Activated CD4-positive, alpha-beta T cell treated with anti-CD3 and anti-CD28 coated beads for 36 hours (primary cell): ENCODE measurements around the gene DUSP28. TPM values are rescaled to one million over a fixed set of nuclear protein-coding genes. Genes with fewer than 3 reads are reported as not detected.
A peak's percentile ranks its signal among the peaks of the same experiment; 100 is the strongest.
"Not testable (repeated sequence)": the region's sequence is repeated elsewhere in the genome, so short reads cannot be mapped to it uniquely, and the experiment has no call there.

Source experiments
- ATAC-seq: fragments of 200-7000 bp; cut with Tn5 transposase; one replicate; pipeline ENCODE4 v1.10.0; 2021; ENCODE audit warnings: mild to moderate bottlenecking, moderate library complexity
- CTCF ChIA-PET: fragments of 350-600 bp; sonication (Branson Sonifier 250); formaldehyde crosslinking; loops from one replicate; lab custom pipeline; 2021; ENCODE audit warnings: antibody characterized with exemption; lab: Charles Lee
- POLR2A ChIA-PET: fragments of 350-600 bp; sonication (Branson Sonifier 250); formaldehyde crosslinking; loops from one replicate; lab custom pipeline; 2021; ENCODE audit warnings: antibody characterized with exemption, inconsistent platforms; lab: Charles Lee
- DNase-seq: peaks from one replicate; pipeline ENCODE4 v3.0.0-alpha.2; 2020
- H3K27ac Mint-ChIP-seq: one replicate; pipeline ENCODE4 v1.8.0; 2021; ENCODE audit warnings: mixed read lengths
- H3K27me3 Mint-ChIP-seq: one replicate; pipeline ENCODE4 v1.8.0; 2021; ENCODE audit warnings: mixed read lengths
- H3K36me3 Mint-ChIP-seq: one replicate; pipeline ENCODE4 v1.8.0; 2021; ENCODE audit warnings: low read depth, mixed read lengths
- H3K4me1 Mint-ChIP-seq: one replicate; pipeline ENCODE4 v1.8.0; 2021; ENCODE audit warnings: mixed read lengths
- H3K4me3 Mint-ChIP-seq: one replicate; pipeline ENCODE4 v1.8.0; 2021; ENCODE audit warnings: mild to moderate bottlenecking, moderate library complexity, mixed read lengths
- H3K9me3 Mint-ChIP-seq: one replicate; pipeline ENCODE4 v1.8.0; 2021; ENCODE audit warnings: low read depth, mixed read lengths
- intact Hi-C, 2 experiments: fragments of 100-400 bp; cut with DNase I in 1 of 2; cut with micrococcal nuclease in 1 of 2; formaldehyde crosslinking; loops; one replicate each; pipeline versions ENCODE4 v1.14.2 to v1.15.1; 2022 to 2024; cut with DNase I, micrococcal nuclease
- total RNA-seq, 2 experiments: library from RNA; stranded (reverse); gene quantifications; one replicate each; pipeline ENCODE4 v1.2.3, GENCODE V29; 2021

The DUSP28 gene
- total RNA-seq, 2 experiments from 2014 or later: 3.3 to 5.0 TPM

DNA sequence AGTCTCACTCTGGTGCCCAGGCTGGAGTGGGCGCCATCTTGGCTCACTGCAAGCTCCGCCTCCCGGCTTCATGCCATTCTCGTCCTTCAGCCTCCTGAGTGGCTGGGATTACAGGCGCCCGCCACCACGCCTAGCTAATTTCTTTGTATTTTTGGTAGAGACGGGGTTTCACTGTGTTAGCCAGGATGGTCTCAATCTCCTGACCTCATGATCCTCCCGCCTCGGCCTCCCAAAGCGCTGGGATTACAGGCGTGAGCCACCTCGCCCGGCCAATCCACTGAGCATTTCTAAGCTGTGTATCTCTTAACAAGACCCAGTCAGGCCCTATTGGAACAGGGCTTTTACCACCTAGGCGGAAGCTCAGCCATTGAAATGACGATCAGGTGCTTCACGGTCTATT lies 3.1 kb downstream of the DUSP28 start:
- CTCF ChIA-PET: interaction anchor here (2.1 to 4.4 kb wide), 3 partner anchors 17 to 50 kb away, joined by 9 to 29 read pairs (median 21); partner anchors contain the start of gene CAPN10
- H3K27me3 Mint-ChIP-seq, H3K4me3 Mint-ChIP-seq, H3K9me3 Mint-ChIP-seq, POLR2A ChIA-PET, DNase-seq, ATAC-seq: not testable (repeated sequence)
- peak overlapping the region; percentile 98 for H3K27ac Mint-ChIP-seq
- intact Hi-C loops: loop anchor here (5.0 to 10.0 kb wide), 6 partner anchors 51 to 1322 kb away; partner anchors contain the start of genes D2HGDH (in 1 of the 2), FARP2 (in 1 of the 2), HDLBP (in 1 of the 2) and SEPTIN2 (in 1 of the 2)
- peaks cover 63% of the 10 kb centered on the region for H3K4me1 Mint-ChIP-seq
- peaks cover 48% of the 10 kb centered on the region for H3K36me3 Mint-ChIP-seq

GRCh38 chr2:240563951-240564560 lies 3.9 kb downstream of the DUSP28 start:
- peaks cover 55% of the 10 kb centered on the region for H3K4me1 Mint-ChIP-seq
- no peaks in the 10 kb centered on the region for H3K27me3 Mint-ChIP-seq
- no peaks in the 10 kb centered on the region for H3K9me3 Mint-ChIP-seq
- ATAC-seq (no peak), DNase-seq (no peak)
- peak overlapping the region; percentile 87 for H3K4me3 Mint-ChIP-seq
- ChIA-PET POLR2A (interaction anchor here (1.4 to 3.4 kb wide), 2 partner anchors 22 to 57 kb away, joined by 3 to 34 read pairs; partner anchors contain the start of gene CAPN10), CTCF (interaction anchor here (0.9 to 4.4 kb wide), 5 partner anchors 16 to 85 kb away, joined by 3 to 61 read pairs (median 21); partner anchors contain the start of gene CAPN10)
- intact Hi-C loops: loop anchor here (5.0 to 10.0 kb wide), 6 partner anchors 52 to 1321 kb away; partner anchors contain the start of genes D2HGDH (in 1 of the 2), FARP2 (in 1 of the 2), HDLBP (in 1 of the 2) and SEPTIN2 (in 1 of the 2)
- peak overlapping the region; percentile 98 for H3K27ac Mint-ChIP-seq
- peaks cover 42% of the 10 kb centered on the region for H3K36me3 Mint-ChIP-seq

GRCh38 chr2:240564561-240565332 lies 4.6 kb downstream of the DUSP28 start:
- ATAC-seq (no peak), DNase-seq (peak; percentile 70)
- Mint-ChIP-seq H3K36me3 (peaks cover 36% of the 10 kb centered on the region), H3K9me3 (no peaks in the 10 kb centered on the region), H3K27ac (peak overlapping the region; percentile 98), H3K4me1 (peaks cover 54% of the 10 kb centered on the region), H3K4me3 (peak overlapping the region; percentile 87), H3K27me3 (no peaks in the 10 kb centered on the region)
- ChIA-PET CTCF (interaction anchor here (0.9 to 4.4 kb wide), 6 partner anchors 10 to 84 kb away, joined by 3 to 61 read pairs (median 12); partner anchors contain the start of gene CAPN10), POLR2A (interaction anchor here (1.4 to 3.4 kb wide), 4 partner anchors 11 to 57 kb away, joined by 3 to 34 read pairs (median 3); partner anchors contain the start of gene CAPN10)
- intact Hi-C loops: loop anchor here (1.0 to 10.0 kb wide), 11 partner anchors 50 to 1320 kb away; partner anchors contain the start of genes D2HGDH (in 1 of the 2), DTYMK (in 1 of the 2), FARP2 (in 1 of the 2) and HDLBP (in 1 of the 2)

DNA sequence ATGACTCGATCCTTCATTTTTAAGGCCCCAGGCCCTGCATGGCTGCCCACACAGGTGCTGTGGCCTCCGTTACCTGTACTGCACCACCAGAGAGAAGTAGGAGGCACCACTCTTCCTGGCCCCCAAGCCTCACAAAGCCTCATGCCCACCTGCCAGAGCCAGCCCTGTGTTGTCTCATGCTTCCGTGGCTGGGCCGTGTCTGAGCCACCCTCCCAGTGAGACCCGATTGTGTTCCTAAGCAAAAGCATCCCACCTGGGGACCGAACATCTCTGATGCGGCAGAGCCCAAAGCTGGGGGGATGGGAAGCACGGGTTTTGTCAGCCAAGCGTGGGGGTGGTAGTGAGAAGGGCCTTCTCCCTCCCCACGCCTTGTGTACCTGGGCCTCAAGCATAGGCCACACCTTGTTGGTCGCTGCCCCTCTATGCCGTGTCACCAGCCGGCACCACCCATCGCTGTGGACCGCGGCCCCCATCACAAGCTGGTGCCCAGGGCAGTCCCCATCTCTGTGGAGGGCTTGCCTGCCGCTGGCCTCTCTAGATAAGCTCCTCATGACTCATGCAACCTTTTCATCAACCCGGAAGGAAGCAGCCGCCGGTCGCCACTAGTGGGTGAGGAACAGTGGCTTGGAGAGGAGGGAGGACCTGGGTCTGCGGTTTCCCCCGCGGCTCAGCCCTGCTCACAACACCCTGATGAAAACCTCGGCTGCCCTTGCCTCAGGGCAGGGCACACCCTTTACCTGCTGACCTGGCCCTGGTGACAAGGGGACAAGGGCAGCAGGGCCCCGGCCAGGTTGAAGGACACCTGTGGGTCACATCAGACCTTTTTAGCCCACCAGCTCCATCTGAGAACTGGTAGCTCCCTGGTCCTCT lies 5.4 kb downstream of the DUSP28 start:
- DNase-seq (peak; percentile 95), ATAC-seq (peak; percentile 48)
- intact Hi-C loops: loop anchor here (1.0 to 10.0 kb wide), 18 partner anchors 21 to 1319 kb away; partner anchors contain the start of genes CAPN10 (in 2 of the 2), FARP2 (in 2 of the 2), D2HGDH (in 1 of the 2) and DTYMK (in 1 of the 2)
- Mint-ChIP-seq H3K27me3 (no peaks in the 10 kb centered on the region), H3K4me3 (peak overlapping the region; percentile 87), H3K36me3 (peaks cover 33% of the 10 kb centered on the region), H3K9me3 (no peaks in the 10 kb centered on the region), H3K27ac (peak overlapping the region; percentile 98), H3K4me1 (peaks cover 59% of the 10 kb centered on the region)
- CTCF ChIA-PET: interaction anchor here (0.6 to 4.4 kb wide), 12 partner anchors 9 to 653 kb away, joined by 3 to 61 read pairs (median 4); partner anchors contain the start of gene CAPN10
- POLR2A ChIA-PET: interaction anchor here (0.6 to 3.4 kb wide), 7 partner anchors 11 to 1400 kb away, joined by 3 to 34 read pairs (median 3); partner anchors contain the start of gene CAPN10

GRCh38 chr2:240566203-240567136 lies 6.3 kb downstream of the DUSP28 start:
- POLR2A ChIA-PET: interaction anchor here (0.6 to 3.4 kb wide), 6 partner anchors 10 to 1399 kb away, joined by 3 to 34 read pairs (median 3); partner anchors contain the start of gene CAPN10
- intact Hi-C loops: loop anchor here (1.0 to 10.0 kb wide), 17 partner anchors 20 to 1318 kb away; partner anchors contain the start of genes CAPN10 (in 2 of the 2), FARP2 (in 2 of the 2), D2HGDH (in 1 of the 2) and DTYMK (in 1 of the 2)
- peaks cover 65% of the 10 kb centered on the region for H3K4me1 Mint-ChIP-seq
- peak overlapping the region; percentile 98 for H3K27ac Mint-ChIP-seq
- no peaks in the 10 kb centered on the region for H3K27me3 Mint-ChIP-seq
- peaks cover 31% of the 10 kb centered on the region for H3K36me3 Mint-ChIP-seq
- peak overlapping the region; percentile 87 for H3K4me3 Mint-ChIP-seq
- CTCF ChIA-PET: interaction anchor here (0.6 to 4.4 kb wide), 10 partner anchors 10 to 653 kb away, joined by 3 to 61 read pairs (median 4); partner anchors contain the start of gene CAPN10
- DNase-seq (peak; percentile 98), ATAC-seq (peak; percentile 67)
- H3K9me3 Mint-ChIP-seq: no peaks in the 10 kb centered on the region

DNA sequence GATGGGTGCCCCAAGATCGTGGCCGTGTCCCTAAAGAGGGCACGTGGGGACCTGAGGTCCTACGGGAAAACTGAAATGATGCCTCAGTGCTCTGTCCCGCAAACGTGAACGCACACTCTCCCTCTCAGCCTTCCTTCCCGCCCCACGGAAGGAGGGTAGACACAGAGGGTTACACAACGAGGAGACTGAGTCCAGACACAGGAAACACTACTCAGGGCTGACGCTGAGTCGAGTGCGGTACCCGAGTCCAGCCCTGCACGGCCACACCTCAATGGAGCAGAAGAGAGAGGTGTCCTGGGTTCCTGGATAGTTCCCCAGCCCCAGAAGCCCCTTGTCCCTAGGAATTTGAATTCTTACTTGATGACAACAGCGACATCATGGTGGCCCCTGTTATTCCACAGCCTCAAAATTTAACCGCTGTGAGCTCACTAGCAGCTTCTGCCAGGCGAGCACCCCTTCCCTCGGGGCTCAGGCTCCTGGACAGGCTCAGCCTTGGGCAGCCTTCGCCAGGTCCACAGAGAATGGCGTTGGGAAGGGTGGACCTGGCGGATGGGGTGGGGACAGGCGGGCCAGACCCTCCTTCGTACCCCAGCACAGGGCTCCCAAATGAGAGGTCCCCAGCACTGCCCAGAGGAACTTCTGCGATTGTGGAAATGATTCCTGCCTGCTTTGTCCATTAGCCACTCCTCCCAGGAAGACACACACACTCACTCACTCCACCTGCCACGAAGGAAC lies 7.1 kb downstream of the DUSP28 start:
- no peaks in the 10 kb centered on the region for H3K9me3 Mint-ChIP-seq
- ATAC-seq: no peak

GRCh38 chr2:240567872-240568677 lies 7.9 kb downstream of the DUSP28 start, which contains the start of gene RNPEPL1:
Gene RNPEPL1, plus strand, starts transcription at chr2:240568484. Its CDS starts 103 bp downstream, at chr2:240568587.
- Mint-ChIP-seq H3K4me3 (peak within 1 kb of the TSS; percentile 87), H3K27ac (peak within 1 kb of the TSS; percentile 94), H3K4me1 (peaks cover 49% of the 10 kb centered on the region), H3K9me3 (no peaks in the 10 kb centered on the region), H3K27me3 (no peaks in the 10 kb centered on the region), H3K36me3 (peaks cover 21% of the 10 kb centered on the region)
- peak; percentile 17 for ATAC-seq
- intact Hi-C loops: loop anchor here (1.0 to 10.0 kb wide), 10 partner anchors 8 to 1317 kb away; partner anchors contain the start of genes D2HGDH (in 1 of the 2), DTYMK (in 1 of the 2), DUSP28 (in 1 of the 2) and FARP2 (in 1 of the 2)
- DNase-seq: peak; percentile 69
- ChIA-PET POLR2A (interaction anchor here (1.4 kb wide), 1 partner anchor 18 kb away, joined by 8 read pairs; the partner anchor contains the start of gene CAPN10), CTCF (interaction anchor here (0.7 to 3.8 kb wide), 4 partner anchors 12 to 24 kb away, joined by 3 to 61 read pairs (median 7); partner anchors contain the start of gene CAPN10)

More for the DNA sequence above, 7.1 kb downstream of the DUSP28 start:
- peak overlapping the region; percentile 87 for H3K4me3 Mint-ChIP-seq
- CTCF ChIA-PET: interaction anchor here (0.6 to 4.4 kb wide), 7 partner anchors 13 to 550 kb away, joined by 3 to 61 read pairs (median 10); partner anchors contain the start of gene CAPN10
- peak overlapping the region; percentile 94 for H3K27ac Mint-ChIP-seq
- H3K36me3 Mint-ChIP-seq: peaks cover 27% of the 10 kb centered on the region
- POLR2A ChIA-PET: interaction anchor here (3.4 kb wide), 1 partner anchor 19 kb away, joined by 34 read pairs; the partner anchor contains the start of gene CAPN10
- intact Hi-C loops: loop anchor here (5.0 to 10.0 kb wide), 8 partner anchors 55 to 1317 kb away; partner anchors contain the start of genes D2HGDH (in 1 of the 2), DTYMK (in 1 of the 2), FARP2 (in 1 of the 2) and MTERF4 (in 1 of the 2)
- peaks cover 57% of the 10 kb centered on the region for H3K4me1 Mint-ChIP-seq
- no peaks in the 10 kb centered on the region for H3K27me3 Mint-ChIP-seq
- peak; percentile 51 for DNase-seq
